ENCODE measurements around the gene STK4.

The STK4 gene

GRCh38 chr20:45091366-45091765 lies 125.1 kb downstream of the STK4 start:
- no peak for DNase-seq

DNA sequence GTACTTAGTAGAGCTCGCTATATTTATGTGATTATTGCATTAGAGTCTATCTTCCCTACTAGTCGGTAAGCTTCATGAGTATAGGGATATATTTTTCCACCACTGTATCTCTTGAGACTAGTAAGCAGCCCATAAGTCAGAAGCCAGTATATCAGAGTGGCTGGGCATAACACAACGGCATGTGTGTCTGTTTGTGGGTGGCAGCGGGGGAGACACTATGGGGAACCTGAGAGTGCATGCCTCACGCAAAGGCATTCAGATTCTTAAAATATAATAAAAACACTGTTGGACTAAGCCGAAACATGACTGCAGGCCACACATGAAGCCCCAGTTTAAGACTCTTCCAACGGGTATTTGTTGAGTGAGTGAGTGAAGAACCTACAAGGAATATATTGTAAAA lies 126.6 kb downstream of the STK4 start:
- DNase-seq, result no peak

DNA sequence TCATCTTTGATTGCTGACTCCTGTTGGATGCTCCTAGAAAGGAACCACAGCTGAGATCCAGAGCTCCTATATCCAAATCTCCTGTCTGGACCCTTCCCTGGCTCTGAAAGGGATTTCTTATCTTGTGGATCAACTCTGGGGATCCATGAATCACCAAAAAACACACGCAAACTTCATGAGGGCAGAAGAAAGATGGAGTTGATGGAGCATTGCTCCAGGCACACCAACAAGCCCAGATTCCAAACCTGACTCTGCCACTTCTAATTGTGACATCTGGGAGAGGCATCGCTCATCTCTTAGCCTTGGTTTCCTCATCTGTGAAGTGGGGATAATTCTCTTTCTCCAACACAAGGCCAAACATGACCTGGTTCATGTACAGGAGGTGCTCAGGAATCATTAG lies 127.9 kb downstream of the STK4 start:
- no peak for DNase-seq

- DNase-seq, result no peak
Observed at GRCh38 chr20:45094864-45095574, 128.7 kb downstream of the STK4 start.

DNA sequence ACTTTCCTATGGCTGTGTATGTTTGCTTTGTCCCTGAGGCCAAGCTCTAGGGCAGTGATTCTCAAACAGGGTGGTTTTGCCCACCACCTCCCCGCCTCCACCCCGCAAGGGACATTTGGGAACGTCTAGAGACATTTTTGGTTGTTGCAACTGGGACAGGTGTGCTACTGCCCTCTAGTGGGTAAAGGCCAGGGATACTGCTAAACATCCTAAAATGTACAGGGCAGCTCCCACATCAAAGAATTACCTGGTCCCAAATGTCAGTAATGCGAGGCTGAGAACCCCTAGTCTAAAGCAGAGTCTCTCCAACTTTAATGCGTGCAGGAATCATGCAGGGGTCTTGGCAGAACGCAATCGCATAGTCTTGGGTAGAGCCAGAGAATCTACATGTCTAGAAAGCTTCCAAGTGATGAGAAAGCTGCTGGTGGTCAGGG lies 129.5 kb downstream of the STK4 start:
- peak; percentile 34 to 64 for DNase-seq

- DNase-seq, result no peak
Observed at GRCh38 chr20:45096781-45097180, 130.5 kb downstream of the STK4 start.

- peak; percentile 45 to 51 for DNase-seq
Observed at GRCh38 chr20:45097485-45098102, 131.3 kb downstream of the STK4 start.

DNA sequence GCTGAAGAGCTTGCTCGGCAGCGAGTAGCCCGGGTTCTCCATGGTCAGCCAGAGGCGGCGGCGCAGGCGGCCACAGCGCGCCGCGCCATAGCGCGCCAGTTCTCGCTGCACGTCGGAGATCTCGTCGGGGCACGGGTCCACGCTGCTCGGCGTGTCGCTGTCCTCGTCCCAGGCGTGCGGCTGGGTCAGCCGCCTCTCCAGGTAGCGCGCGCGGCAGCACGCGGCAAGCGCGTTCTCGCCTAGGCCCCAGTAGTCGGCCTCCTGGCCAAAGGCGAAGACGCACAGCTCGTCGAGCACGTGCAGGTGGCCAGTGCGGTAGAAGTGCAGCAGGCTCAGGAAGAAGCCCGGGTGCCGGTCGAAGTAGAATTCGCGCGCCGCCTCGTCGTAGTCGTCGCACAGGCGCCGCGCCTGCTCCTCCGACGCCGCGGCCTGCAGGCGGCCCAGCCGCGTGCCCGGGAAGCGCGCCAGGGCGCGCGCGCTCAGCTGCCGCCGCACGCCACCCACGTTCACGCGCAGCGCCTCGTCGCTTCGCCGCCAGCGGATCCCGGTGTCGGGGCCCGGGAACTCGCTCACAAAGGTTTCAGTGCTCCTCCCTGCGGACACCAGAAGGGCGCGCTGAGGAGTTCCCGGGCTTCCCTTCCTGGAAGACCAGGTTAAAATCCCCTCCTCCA lies 131.9 kb downstream of the STK4 start:
- no peak for DNase-seq

DNA sequence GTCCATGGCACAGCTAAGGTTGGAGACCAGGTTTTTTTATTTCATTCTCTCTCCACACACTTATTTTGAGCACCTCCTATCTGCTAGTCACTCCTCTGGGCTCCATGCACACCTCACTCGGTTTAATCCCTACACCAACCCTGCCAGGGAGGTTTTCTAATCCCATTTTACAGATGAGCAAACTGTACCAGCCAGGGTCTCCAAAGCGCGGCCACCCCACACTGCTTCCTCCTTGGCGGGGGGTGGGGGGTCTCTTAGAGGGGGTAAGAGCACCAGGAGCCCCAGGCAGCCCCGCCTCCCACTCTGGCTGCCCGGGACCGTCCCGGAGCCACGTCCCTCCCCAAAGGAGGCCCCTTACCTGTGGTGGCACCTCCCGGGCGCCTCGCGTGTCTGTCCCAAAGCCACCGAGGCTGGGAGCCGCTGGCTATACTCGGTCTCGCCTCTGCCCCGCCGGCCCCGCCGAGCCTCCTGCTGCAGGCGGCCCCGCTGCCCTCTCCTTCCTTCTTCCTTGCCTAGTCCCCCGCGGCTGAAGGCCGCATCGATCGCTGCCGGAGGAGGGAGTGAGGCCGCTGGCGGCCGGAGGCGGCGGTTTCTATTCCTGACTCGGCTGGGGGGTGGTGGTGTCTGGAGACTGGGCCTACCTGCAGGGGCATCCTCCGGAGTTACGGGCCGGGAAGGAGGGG lies 134.4 kb downstream of the STK4 start, which contains the start of gene KCNS1:
TSS of gene KCNS1 (minus strand) at position 565 of the 683 bp plus-strand sequence. CDS start 1,891 bp downstream, outside the sequence.
- DNase-seq, result no peak

- DNase-seq, result no peak
Observed at GRCh38 chr20:45101333-45101850, 135.1 kb downstream of the STK4 start.

GRCh38 chr20:45103072-45103471 lies 136.8 kb downstream of the STK4 start:
- no peak for DNase-seq

DNA sequence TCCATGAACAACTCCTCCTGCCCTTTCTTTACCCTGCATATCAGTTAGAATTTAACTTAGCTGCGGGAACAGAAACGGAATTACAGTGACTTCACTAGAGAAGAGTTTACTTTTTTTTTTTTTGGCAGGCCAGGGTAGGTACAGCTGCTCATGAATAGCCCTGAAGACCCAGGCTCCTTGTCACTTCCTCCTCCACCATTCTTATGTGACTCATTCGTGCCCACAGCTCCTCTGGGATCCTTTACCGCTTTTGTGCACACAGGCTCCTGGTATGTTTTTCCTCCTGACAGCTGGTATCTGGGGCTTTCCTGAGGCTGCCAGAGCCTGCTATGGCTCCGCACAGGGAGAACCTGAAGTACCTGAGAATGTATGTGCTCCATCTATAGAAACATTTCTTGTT lies 138.5 kb downstream of the STK4 start:
- no peak for DNase-seq

GRCh38 chr20:45105317-45105716 lies 139.0 kb downstream of the STK4 start:
- no peak for DNase-seq

DNA sequence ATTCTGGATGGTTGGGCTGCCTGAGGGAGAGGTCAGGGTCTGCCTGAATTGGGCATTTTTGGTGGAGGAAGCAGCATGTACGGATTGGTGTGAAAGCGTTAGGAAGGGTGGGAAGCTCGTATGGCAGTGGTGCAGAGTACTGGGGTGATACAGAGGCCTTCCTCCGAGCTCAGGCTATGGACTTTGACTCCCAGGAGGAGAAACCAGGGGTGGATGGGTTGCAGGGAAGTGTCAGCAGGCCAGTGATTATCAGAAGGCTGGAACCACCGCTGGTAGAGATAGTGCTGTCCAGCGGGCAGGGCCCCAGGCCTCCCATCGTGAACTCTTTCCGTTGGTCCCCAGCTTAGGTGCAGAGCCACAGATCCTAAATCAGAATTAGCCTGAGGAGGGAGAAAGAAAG lies 143.3 kb downstream of the STK4 start:
- no peak for DNase-seq

- no peak for DNase-seq
Observed at GRCh38 chr20:45110301-45110700, 144.0 kb downstream of the STK4 start.

- DNase-seq, result no peak
Observed at GRCh38 chr20:45111285-45111684, 145.0 kb downstream of the STK4 start.

DNA sequence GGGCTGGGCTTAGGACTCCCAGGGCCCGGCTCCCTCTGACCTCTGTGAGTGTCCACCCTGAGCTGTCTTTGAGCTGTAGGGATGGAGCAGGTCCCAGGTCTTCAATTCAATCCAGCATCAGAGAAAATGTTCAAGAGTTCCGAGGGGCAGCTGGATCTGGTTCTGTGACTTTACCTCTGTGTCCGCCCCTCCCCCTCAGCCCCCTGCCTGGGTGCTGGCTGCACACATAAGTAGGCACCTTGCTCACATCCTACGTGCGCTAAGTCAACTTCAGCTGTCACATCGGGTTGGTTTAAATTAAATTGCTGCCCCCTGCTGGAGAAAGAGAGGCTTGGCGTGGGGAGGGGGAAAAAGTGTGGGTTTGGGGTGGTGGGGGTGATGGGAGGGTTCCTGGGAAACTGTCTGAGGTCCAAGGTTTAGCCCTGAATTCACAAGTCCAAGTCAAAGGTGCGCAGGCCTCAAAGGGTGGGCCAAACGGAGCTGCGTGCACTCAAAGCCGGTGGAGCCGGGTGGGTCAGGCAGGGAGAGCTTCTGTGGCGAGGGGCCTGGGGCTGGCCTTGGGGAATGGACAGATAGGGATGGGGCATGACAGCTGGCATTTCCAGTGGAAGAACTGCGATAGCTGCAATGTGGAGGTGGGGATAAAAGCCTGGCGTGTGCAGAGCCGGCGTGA lies 145.6 kb downstream of the STK4 start:
- DNase-seq, result peak in 1 of 2 donors; percentile 13

GRCh38 chr20:45112754-45113153 lies 146.4 kb downstream of the STK4 start:
- DNase-seq, result no peak

GRCh38 chr20:45113865-45114264 lies 147.6 kb downstream of the STK4 start:
- no peak for DNase-seq

GRCh38 chr20:45114465-45115385 lies 148.4 kb downstream of the STK4 start, which contains the start of gene WFDC5:
Gene WFDC5 (minus strand): TSS chr20:45115174. CDS start chr20:45115083, 91 bp downstream.
- DNase-seq, result no peak

DNA sequence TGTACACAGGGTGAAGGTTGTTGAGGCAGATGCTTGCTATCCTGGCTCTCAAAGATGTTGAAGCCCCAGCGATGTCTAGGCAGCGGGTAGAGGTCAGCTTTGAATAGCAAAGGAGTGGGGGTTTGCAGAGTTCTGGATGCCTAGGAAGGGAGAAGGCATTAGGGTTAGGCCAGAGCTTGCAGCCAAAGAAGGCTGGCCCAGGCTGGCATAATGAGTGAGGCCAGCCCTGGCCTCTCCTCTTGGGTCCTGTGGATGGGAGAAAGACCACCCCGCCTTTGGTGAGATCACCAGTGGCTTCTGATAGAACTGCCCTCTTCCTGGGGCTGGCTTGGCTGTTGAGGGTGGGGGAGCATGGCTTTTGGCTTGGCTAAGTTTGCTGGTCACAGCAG lies 149.1 kb downstream of the STK4 start:
- DNase-seq, result no peak

All from inflammatory macrophage treated with lipopolysaccharide for 1 hour (primary cell).